OCI-LY1 (cell line): ENCODE measurements around the gene KRT35.

ENCODE experiments used
- H2AFZ ChIP-seq: fragments of 200-600 bp; sonication (generic), shearing (Covaris generic); 2 replicates; pipeline ENCODE4 v1.6.0; 2014; ENCODE audit warnings: antibody characterized with exemption, mild to moderate bottlenecking, low read length
- H3F3A ChIP-seq: fragments of 200-600 bp; sonication (generic), shearing (Covaris generic); 2 replicates; pipeline ENCODE4 v1.6.0; 2014; ENCODE audit warnings: mild to moderate bottlenecking, antibody characterized with exemption, low read length, moderate library complexity; ENCODE audit not compliant: insufficient read depth
- H3K27ac ChIP-seq: fragments of 200-600 bp; sonication (generic); 2 replicates; pipeline ENCODE4 v1.5.1; 2014; ENCODE audit warnings: low read length, mixed run types, mild to moderate bottlenecking, low read depth; ENCODE audit not compliant: poor library complexity, severe bottlenecking
- H3K27me3 ChIP-seq: fragments of 200-600 bp; sonication (generic); 2 replicates; pipeline ENCODE4 v1.6.0; 2014; ENCODE audit warnings: antibody characterized with exemption, mild to moderate bottlenecking, low read length, moderate library complexity; ENCODE audit not compliant: insufficient read depth
- H3K36me3 ChIP-seq: fragments of 200-600 bp; sonication (generic); 2 replicates; pipeline ENCODE4 v1.6.1; 2014; ENCODE audit warnings: mild to moderate bottlenecking, antibody characterized with exemption, low read length, moderate library complexity, mixed read lengths; ENCODE audit not compliant: insufficient read depth
- H3K4me1 ChIP-seq: fragments of 200-600 bp; sonication (generic); 2 replicates; pipeline ENCODE4 v1.5.1; 2014; ENCODE audit warnings: mild to moderate bottlenecking, low read length, moderate library complexity; ENCODE audit not compliant: insufficient read depth, severe bottlenecking
- H3K4me2 ChIP-seq: fragments of 200-600 bp; sonication (generic), shearing (Covaris generic); 2 replicates; pipeline ENCODE4 v1.6.1; 2014; ENCODE audit warnings: low read length
- H3K4me3 ChIP-seq: fragments of 200-600 bp; sonication (generic); 2 replicates; pipeline ENCODE4 v1.5.1; 2014; ENCODE audit warnings: low read length, low read depth, mild to moderate bottlenecking, mixed read lengths; ENCODE audit not compliant: poor library complexity, severe bottlenecking
- H3K79me2 ChIP-seq: fragments of 200-600 bp; shearing (Covaris generic); 2 replicates; pipeline ENCODE4 v1.6.1; 2016; ENCODE audit warnings: mixed run types, low read length, mixed read lengths; ENCODE audit not compliant: insufficient read depth
- H3K9ac ChIP-seq: fragments of 200-600 bp; sonication (generic), shearing (Covaris generic); 2 replicates; pipeline ENCODE4 v1.6.1; 2014; ENCODE audit warnings: mild to moderate bottlenecking, low read length, mixed read lengths
- H3K9me2 ChIP-seq: fragments of 200-600 bp; sonication (generic), shearing (Covaris generic); 2 replicates; pipeline ENCODE4 v1.6.1; 2014; ENCODE audit warnings: low read depth, mild to moderate bottlenecking, low read length, mixed read lengths
- H3K9me3 ChIP-seq: fragments of 200-600 bp; shearing (Covaris generic); 2 replicates; pipeline ENCODE4 v1.6.1; 2014; ENCODE audit warnings: low read length, mixed read lengths
- H4K20me1 ChIP-seq: fragments of 200-600 bp; sonication (generic), shearing (Covaris generic); 2 replicates; pipeline ENCODE4 v1.6.0; 2016; ENCODE audit warnings: mild to moderate bottlenecking, low read length; ENCODE audit not compliant: insufficient read depth
- EZH2 ChIP-seq: fragments of 200-600 bp; sonication (generic), shearing (Covaris generic); IDR thresholded peaks from 2 replicates; pipeline ENCODE4 v1.8.0; 2017; ENCODE audit warnings: borderline replicate concordance, mixed run types, mild to moderate bottlenecking, antibody characterized with exemption, low read length, moderate library complexity, mixed read lengths
- TF ChIP-seq, protein P1 (sequence below): fragments of 200-600 bp; sonication (generic), shearing (Covaris generic); IDR thresholded peaks from 2 replicates; pipeline ENCODE4 v1.5.1; 2017; ENCODE audit warnings: mild to moderate bottlenecking, antibody characterized with exemption, low read length, moderate library complexity, mixed read lengths

KRT35 gene

DNA sequence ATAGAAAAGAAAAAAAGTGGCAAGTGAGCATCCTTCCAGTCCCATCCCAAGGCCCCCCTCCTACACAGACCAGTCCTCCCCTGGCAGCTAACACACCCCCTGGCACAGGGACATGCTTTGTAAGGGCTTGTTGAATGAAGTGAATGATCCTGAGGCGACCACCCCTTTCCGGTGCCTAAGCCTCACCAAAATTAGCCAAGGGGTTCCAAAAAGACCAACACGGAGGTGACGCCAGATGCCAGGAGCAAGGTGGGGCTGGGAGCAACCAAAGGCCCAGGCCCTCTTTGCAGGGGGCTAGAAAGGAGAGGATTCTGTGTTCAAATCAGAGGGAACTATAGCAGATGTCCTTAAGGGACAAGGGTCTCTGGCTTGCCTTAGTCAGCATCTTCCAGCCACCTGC lies 5.5 kb downstream of the KRT35 start:
- Histone ChIP-seq H2AFZ (no peak overlapping the region), H3K9ac (no peak overlapping the region), H3K4me3 (no peak overlapping the region), H3K9me3 (no peaks in the 10 kb centered on the region), H3K27me3 (no peaks in the 10 kb centered on the region; the same call in 1 of the 2 replicates), H3K79me2 (no peaks in the 10 kb centered on the region), H3K9me2 (no peaks in the 10 kb centered on the region), H3K4me1 (no peaks in the 10 kb centered on the region), H3K27ac (no peak overlapping the region), H4K20me1 (no peaks in the 10 kb centered on the region), H3K36me3 (no peaks in the 10 kb centered on the region), H3K4me2 (no peak overlapping the region), H3F3A (no peaks in the 10 kb centered on the region)
- TF ChIP-seq, protein P1, sequence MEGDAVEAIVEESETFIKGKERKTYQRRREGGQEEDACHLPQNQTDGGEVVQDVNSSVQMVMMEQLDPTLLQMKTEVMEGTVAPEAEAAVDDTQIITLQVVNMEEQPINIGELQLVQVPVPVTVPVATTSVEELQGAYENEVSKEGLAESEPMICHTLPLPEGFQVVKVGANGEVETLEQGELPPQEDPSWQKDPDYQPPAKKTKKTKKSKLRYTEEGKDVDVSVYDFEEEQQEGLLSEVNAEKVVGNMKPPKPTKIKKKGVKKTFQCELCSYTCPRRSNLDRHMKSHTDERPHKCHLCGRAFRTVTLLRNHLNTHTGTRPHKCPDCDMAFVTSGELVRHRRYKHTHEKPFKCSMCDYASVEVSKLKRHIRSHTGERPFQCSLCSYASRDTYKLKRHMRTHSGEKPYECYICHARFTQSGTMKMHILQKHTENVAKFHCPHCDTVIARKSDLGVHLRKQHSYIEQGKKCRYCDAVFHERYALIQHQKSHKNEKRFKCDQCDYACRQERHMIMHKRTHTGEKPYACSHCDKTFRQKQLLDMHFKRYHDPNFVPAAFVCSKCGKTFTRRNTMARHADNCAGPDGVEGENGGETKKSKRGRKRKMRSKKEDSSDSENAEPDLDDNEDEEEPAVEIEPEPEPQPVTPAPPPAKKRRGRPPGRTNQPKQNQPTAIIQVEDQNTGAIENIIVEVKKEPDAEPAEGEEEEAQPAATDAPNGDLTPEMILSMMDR, result no peak
- no peak for TF ChIP-seq EZH2

DNA sequence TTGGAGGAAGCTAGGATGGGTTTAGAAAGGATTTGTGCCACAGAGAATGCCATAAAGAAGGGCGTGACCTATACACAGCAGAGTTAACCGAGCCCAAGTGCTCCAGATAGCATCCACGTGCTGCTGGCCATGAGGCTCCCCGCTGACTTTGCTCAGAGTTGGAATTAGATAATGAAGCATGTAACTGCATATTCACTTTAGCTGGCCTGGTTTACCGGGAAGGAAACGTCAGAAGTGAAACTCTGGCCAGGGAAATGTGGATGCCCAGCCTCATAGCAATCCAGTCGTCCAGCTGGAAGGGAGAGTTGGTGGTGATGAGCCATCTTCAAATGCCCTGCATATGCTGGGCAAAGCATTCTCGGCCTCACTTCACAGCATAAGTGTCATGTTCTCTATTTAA lies 6.1 kb downstream of the KRT35 start:
- Histone ChIP-seq H3K9me2 (no peaks in the 10 kb centered on the region), H3K27ac (no peak overlapping the region), H3K4me2 (no peak overlapping the region), H2AFZ (no peak overlapping the region), H4K20me1 (no peaks in the 10 kb centered on the region), H3K9me3 (no peaks in the 10 kb centered on the region), H3K4me3 (no peak overlapping the region), H3K79me2 (no peaks in the 10 kb centered on the region), H3K4me1 (no peaks in the 10 kb centered on the region), H3F3A (no peaks in the 10 kb centered on the region), H3K27me3 (no peaks in the 10 kb centered on the region; the same call in 1 of the 2 replicates), H3K9ac (no peak overlapping the region), H3K36me3 (no peaks in the 10 kb centered on the region)
- TF ChIP-seq, protein P1, result no peak
- no peak for TF ChIP-seq EZH2

DNA sequence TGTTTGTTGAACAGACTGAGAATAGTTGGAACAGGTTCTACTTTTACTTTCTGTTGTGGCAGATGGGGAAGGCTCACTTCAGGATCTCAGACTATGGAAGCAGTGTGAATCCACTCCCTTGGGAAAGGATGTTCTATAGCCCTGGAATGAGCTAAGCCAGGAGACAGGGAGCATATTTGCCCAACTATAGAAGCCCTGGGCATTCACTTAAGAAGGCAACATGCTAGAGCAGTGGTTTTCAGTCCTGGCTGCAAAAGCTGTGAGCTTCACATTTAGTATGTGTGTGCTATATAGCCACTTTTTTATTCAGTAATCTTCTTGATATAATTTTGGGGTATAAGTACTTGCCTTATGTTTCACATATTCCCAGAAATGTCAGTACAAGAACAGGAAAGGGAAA lies 12.6 kb downstream of the KRT35 start:
- Histone ChIP-seq H4K20me1 (no peaks in the 10 kb centered on the region), H2AFZ (no peak overlapping the region), H3K79me2 (no peaks in the 10 kb centered on the region), H3K4me3 (no peak overlapping the region), H3K4me2 (no peak overlapping the region), H3K9me3 (no peaks in the 10 kb centered on the region), H3K4me1 (no peaks in the 10 kb centered on the region), H3K9me2 (no peaks in the 10 kb centered on the region), H3K36me3 (no peaks in the 10 kb centered on the region), H3K9ac (no peak overlapping the region), H3K27me3 (no peaks in the 10 kb centered on the region; the same call in 1 of the 2 replicates), H3F3A (no peaks in the 10 kb centered on the region), H3K27ac (no peak overlapping the region)
- no peak for TF ChIP-seq EZH2
- TF ChIP-seq, protein P1, result no peak
